MG63 (cell line): Measurements from ENCODE around the gene FIP1L1. TPM values are rescaled to one million over a fixed set of nuclear protein-coding genes. Genes with fewer than 3 reads are reported as not detected.
A peak's percentile ranks its signal among the peaks of the same experiment; 100 is the strongest.

Experiments
- DNase-seq: peaks from one replicate; pipeline ENCODE4 v3.0.0-alpha.2; 2020
- H3K27me3 ChIP-seq: fragments of 250-450 bp; sonication (Bioruptor Pico); 2 replicates; pipeline ENCODE4 v1.5.1; 2020; ENCODE audit warnings: mild to moderate bottlenecking, moderate library complexity
- H3K36me3 ChIP-seq: fragments of 250-450 bp; sonication (Bioruptor Pico); 2 replicates; pipeline ENCODE4 v1.5.1; 2020; ENCODE audit warnings: mild to moderate bottlenecking, moderate library complexity
- H3K4me3 ChIP-seq: fragments of 250-450 bp; sonication (Bioruptor Pico); 2 replicates; pipeline ENCODE4 v1.5.1; 2020; ENCODE audit warnings: mild to moderate bottlenecking, moderate library complexity
- H3K9me3 ChIP-seq: fragments of 250-450 bp; sonication (Bioruptor Pico); 2 replicates; pipeline ENCODE4 v1.5.1; 2020; ENCODE audit warnings: mild to moderate bottlenecking, moderate library complexity
- total RNA-seq: library from RNA; depleted of rRNA; stranded (reverse); fragments of >200 nt; shearing (Covaris generic); gene quantifications from 2 replicates; pipeline ENCODE4 v1.2.3, GENCODE V29; 2014; ENCODE audit warnings: low replicate concordance; rRNA removed

The FIP1L1 gene
- total RNA-seq, 1 experiment from 2014 or later, result 244 TPM

DNA sequence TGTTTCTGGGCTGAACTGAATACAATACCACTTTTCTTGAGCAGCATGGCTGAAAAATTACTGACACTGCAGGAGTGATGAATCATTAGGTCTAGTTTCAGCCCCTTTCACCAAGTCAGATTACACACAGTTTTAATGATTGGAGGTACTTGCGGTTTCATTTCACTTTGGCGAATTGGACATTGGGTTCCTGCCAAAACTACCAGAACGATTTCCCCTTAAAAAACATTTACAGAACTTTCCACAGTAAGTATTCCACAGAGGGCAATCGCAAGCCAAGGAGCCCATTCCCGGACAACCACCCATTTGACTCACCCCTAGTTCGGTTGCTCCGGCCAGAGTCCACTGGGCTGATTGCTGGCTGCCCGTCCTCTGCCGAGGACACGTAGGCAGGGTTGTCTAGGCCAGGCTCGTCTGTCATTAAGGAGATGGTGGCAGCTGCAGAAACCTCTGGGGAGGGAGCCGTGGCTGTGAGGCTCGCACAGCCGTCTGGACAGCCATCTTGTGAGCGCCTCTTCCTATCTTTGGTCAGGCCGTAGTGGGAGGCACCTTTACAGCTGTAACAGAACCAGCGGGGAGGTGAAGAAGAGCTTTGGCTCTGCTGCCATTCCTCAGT, 130.3 kb downstream of the FIP1L1 start:
- no peaks in the 10 kb centered on the region for H3K36me3 ChIP-seq
- peak overlapping the region; percentile 43 for H3K4me3 ChIP-seq
- no peaks in the 10 kb centered on the region for H3K27me3 ChIP-seq
- peak; percentile 100 for DNase-seq
- no peaks in the 10 kb centered on the region for H3K9me3 ChIP-seq

DNA sequence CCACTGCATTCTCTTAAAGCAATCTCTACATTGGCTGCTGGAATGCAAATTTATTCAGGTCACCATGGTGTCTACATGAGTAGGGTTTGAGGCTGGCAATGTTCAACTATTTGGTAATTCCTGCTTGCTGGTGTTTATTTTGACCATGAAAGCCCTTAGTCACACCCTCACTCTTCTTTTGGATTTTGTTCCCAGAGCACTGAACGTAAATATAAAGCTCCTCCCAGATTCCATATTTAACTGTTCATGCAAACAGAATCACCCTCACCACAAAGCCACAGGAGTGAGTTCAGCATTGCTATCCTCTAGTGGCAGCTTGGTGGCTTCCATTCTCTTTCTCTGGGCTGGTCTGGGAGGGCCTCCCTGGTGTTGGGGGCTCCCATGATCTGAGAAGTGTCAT, 131.0 kb downstream of the FIP1L1 start:
- Histone ChIP-seq H3K36me3 (no peaks in the 10 kb centered on the region), H3K4me3 (peak overlapping the region; percentile 43), H3K27me3 (no peaks in the 10 kb centered on the region), H3K9me3 (no peaks in the 10 kb centered on the region)
- peak; percentile 80 for DNase-seq

DNA sequence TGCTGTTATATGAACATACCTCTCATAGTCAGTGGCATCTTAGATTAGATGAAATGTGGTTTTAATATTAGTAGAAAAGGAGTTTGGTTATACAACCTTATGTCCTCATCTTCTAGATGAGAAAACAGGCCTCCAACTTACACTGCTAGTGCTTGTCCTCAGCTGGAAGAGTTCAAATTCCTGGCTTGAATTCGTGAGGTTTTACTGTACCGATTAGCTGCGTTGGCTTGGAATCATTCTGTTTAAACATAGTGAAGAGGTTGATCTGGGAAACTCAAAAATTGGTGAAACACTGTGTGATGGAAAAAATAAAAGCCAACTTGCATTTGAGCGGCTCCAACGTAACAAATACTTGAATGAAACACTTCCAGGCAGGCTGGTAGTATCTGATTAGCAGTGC, 132.9 kb downstream of the FIP1L1 start:
- Histone ChIP-seq H3K27me3 (no peaks in the 10 kb centered on the region), H3K4me3 (no peak overlapping the region), H3K36me3 (no peaks in the 10 kb centered on the region), H3K9me3 (no peaks in the 10 kb centered on the region)
- DNase-seq, result no peak

Other genes starting within 250 kb of the FIP1L1 start
- 92.3 and 119 TPM in 2 replicates for gene SCFD2, start 11.6 kb upstream of the FIP1L1 start, total RNA-seq
- gene LNX1, start 213.8 kb downstream of the FIP1L1 start, total RNA-seq, result 7.4 and 16.5 TPM in 2 replicates